HG02840 (cell line): ENCODE results near the gene RCBTB1.

ENCODE experiments used
- ATAC-seq: cut with Tn5 transposase; IDR thresholded peaks from one replicate; pipeline ENCODE4 v1.9.1; 2021; ENCODE audit warnings: mild to moderate bottlenecking, moderate library complexity, moderate number of reproducible peaks; ENCODE audit not compliant: unreplicated experiment, low FRiP score

Gene RCBTB1

GRCh38 chr13:49563516-49563915 lies 21.8 kb downstream of the RCBTB1 start:
- no peak for ATAC-seq

GRCh38 chr13:49561062-49561410 lies 24.3 kb downstream of the RCBTB1 start:
- ATAC-seq, result no peak

GRCh38 chr13:49560270-49561061 lies 24.9 kb downstream of the RCBTB1 start:
- ATAC-seq, result no peak

- ATAC-seq, result no peak
Measured at GRCh38 chr13:49559006-49559405, 26.4 kb downstream of the RCBTB1 start.

- ATAC-seq, result no peak
Measured at GRCh38 chr13:49554387-49554786, 31.0 kb downstream of the RCBTB1 start.

GRCh38 chr13:49553888-49554287 lies 31.5 kb downstream of the RCBTB1 start:
- no peak for ATAC-seq

GRCh38 chr13:49550942-49551644 lies 34.3 kb downstream of the RCBTB1 start:
- no peak for ATAC-seq

- ATAC-seq, result no peak
Measured at GRCh38 chr13:49549289-49549688, 36.1 kb downstream of the RCBTB1 start.

- no peak for ATAC-seq
Measured at GRCh38 chr13:49546561-49546960, 38.8 kb downstream of the RCBTB1 start.

- ATAC-seq, result no peak
Measured at GRCh38 chr13:49545661-49546060, 39.7 kb downstream of the RCBTB1 start.

GRCh38 chr13:49543656-49544055 lies 41.7 kb downstream of the RCBTB1 start:
- ATAC-seq, result no peak

GRCh38 chr13:49540552-49540951 lies 44.8 kb downstream of the RCBTB1 start:
- ATAC-seq, result no peak

- no peak for ATAC-seq
Measured at GRCh38 chr13:49539746-49540145, 45.6 kb downstream of the RCBTB1 start.

GRCh38 chr13:49539313-49539712 lies 46.0 kb downstream of the RCBTB1 start:
- no peak for ATAC-seq

- no peak for ATAC-seq
Measured at GRCh38 chr13:49538404-49538803, 47.0 kb downstream of the RCBTB1 start.

- ATAC-seq, result no peak
Measured at GRCh38 chr13:49536144-49536873, 49.0 kb downstream of the RCBTB1 start.

GRCh38 chr13:49533591-49534269 lies 51.6 kb downstream of the RCBTB1 start:
- no peak for ATAC-seq

GRCh38 chr13:49533011-49533410 lies 52.3 kb downstream of the RCBTB1 start:
- no peak for ATAC-seq

- ATAC-seq, result no peak
Measured at GRCh38 chr13:49532593-49532992, 52.8 kb downstream of the RCBTB1 start.

- no peak for ATAC-seq
Measured at GRCh38 chr13:49530457-49530856, 54.9 kb downstream of the RCBTB1 start.

GRCh38 chr13:49528161-49528560 lies 57.2 kb downstream of the RCBTB1 start:
- no peak for ATAC-seq
